DMS153 treated with DMSO at 0.1 percent for 48 hours (cell line): ENCODE measurements around the gene RAB12.

Experiments
- DNase-seq: peaks from one replicate; lab custom pipeline; 2025; ENCODE audit not compliant: unreplicated experiment; lab: John Stamatoyannopoulos, UW

Gene RAB12

GRCh38 chr18:8681196-8681595 lies 72.0 kb downstream of the RAB12 start:
- no peak for DNase-seq

GRCh38 chr18:8684577-8684976 lies 75.3 kb downstream of the RAB12 start:
- no peak for DNase-seq

GRCh38 chr18:8685141-8685913 lies 76.1 kb downstream of the RAB12 start:
- DNase-seq, result peak; percentile 35

GRCh38 chr18:8685914-8686216 lies 76.6 kb downstream of the RAB12 start:
- DNase-seq, result no peak

GRCh38 chr18:8686611-8687010 lies 77.4 kb downstream of the RAB12 start:
- no peak for DNase-seq

- no peak for DNase-seq
These were observed 79.1 kb downstream of the RAB12 start for GRCh38 chr18:8688216-8688800.

- no peak for DNase-seq
These were observed 79.6 kb downstream of the RAB12 start for GRCh38 chr18:8688816-8689215.
